HepG2 (cell line): ENCODE measurements around the gene AP3B1.

Source experiments
- MTA3 ChIP-seq: sonication (generic); formaldehyde crosslinking; IDR thresholded peaks from 2 replicates; pipeline ENCODE4 v1.4.0; 2020; ENCODE audit warnings: missing genetic modification reagents
- TF ChIP-seq, protein P1 (sequence below): sonication (generic); formaldehyde crosslinking; IDR thresholded peaks from 2 replicates; pipeline ENCODE4 v1.4.0; 2020; ENCODE audit warnings: missing genetic modification reagents

- TF ChIP-seq, protein P1, sequence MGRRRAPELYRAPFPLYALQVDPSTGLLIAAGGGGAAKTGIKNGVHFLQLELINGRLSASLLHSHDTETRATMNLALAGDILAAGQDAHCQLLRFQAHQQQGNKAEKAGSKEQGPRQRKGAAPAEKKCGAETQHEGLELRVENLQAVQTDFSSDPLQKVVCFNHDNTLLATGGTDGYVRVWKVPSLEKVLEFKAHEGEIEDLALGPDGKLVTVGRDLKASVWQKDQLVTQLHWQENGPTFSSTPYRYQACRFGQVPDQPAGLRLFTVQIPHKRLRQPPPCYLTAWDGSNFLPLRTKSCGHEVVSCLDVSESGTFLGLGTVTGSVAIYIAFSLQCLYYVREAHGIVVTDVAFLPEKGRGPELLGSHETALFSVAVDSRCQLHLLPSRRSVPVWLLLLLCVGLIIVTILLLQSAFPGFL (CRISPR knock-in tag): no peak
- TF ChIP-seq MTA3 (CRISPR knock-in tag): no peak
Observed at GRCh38 chr5:78078858-78079257, 215.6 kb downstream of the AP3B1 start.
